Rectal smooth muscle tissue (tissue), 1 donor: ENCODE measurements around the gene GUCY2D.
"Not testable (repeated sequence)": the region's sequence is repeated elsewhere in the genome, so short reads cannot be mapped to it uniquely, and the experiment has no call there.

ENCODE experiments used
- H3K27ac ChIP-seq: one replicate; pipeline ENCODE4 v1.7.0; 2013; ENCODE audit warnings: low read depth, low read length, inconsistent platforms
- H3K27me3 ChIP-seq: one replicate; pipeline ENCODE4 v1.7.0; 2013; ENCODE audit warnings: low read length; ENCODE audit not compliant: control insufficient read depth, insufficient read depth
- H3K36me3 ChIP-seq: one replicate; pipeline ENCODE4 v1.7.0; 2013; ENCODE audit warnings: low read length; ENCODE audit not compliant: control insufficient read depth, insufficient read depth
- H3K4me1 ChIP-seq: one replicate; pipeline ENCODE4 v1.7.0; 2013; ENCODE audit warnings: low read length; ENCODE audit not compliant: control insufficient read depth, insufficient read depth
- H3K4me3 ChIP-seq: one replicate; pipeline ENCODE4 v1.7.0; 2013; ENCODE audit warnings: low read length
- H3K9ac ChIP-seq: one replicate; pipeline ENCODE4 v1.7.0; 2013; ENCODE audit warnings: low read length

The GUCY2D gene

DNA sequence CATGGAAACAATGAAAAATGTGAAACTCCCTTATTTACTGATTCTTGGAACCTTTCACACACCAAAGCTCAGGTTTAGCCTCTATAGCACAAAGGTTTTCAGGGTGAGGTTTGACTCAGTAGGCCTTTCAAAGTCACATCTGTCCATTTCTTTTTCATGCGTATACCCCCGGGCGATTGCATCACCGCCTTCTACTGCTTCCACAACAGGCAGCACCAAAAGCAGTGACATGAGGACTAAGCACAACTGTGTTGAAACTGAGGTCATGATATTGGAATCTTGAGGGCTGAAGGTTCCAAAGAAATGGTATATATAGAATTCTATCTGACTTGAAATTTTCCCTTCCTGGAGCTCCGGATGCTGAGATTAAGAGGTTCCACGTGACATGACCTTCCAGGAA, 21.7 kb downstream of the GUCY2D start:
- not testable (repeated sequence) for H3K27ac ChIP-seq, H3K4me1 ChIP-seq, H3K9ac ChIP-seq, H3K27me3 ChIP-seq, H3K36me3 ChIP-seq, H3K4me3 ChIP-seq

GRCh38 chr17:8025176-8025911, 22.9 kb downstream of the GUCY2D start:
- H3K27ac ChIP-seq = no peak overlapping the region
- no peaks in the 10 kb centered on the region for H3K36me3 ChIP-seq
- H3K4me1 ChIP-seq = no peaks in the 10 kb centered on the region
- H3K4me3 ChIP-seq = no peak overlapping the region
- H3K27me3 ChIP-seq = no peaks in the 10 kb centered on the region
- H3K9ac ChIP-seq = no peak overlapping the region

GRCh38 chr17:8029121-8029520, 26.7 kb downstream of the GUCY2D start:
- Histone ChIP-seq H3K9ac (no peak overlapping the region), H3K4me3 (no peak overlapping the region), H3K27ac (no peak overlapping the region), H3K4me1 (no peaks in the 10 kb centered on the region), H3K36me3 (no peaks in the 10 kb centered on the region), H3K27me3 (no peaks in the 10 kb centered on the region)

GRCh38 chr17:8031261-8031661, 28.8 kb downstream of the GUCY2D start:
- no peak overlapping the region for H3K4me3 ChIP-seq
- no peaks in the 10 kb centered on the region for H3K27me3 ChIP-seq

GRCh38 chr17:8031950-8032349, 29.5 kb downstream of the GUCY2D start:
- no peak overlapping the region for H3K9ac ChIP-seq
- no peaks in the 10 kb centered on the region for H3K27me3 ChIP-seq
- no peaks in the 10 kb centered on the region for H3K36me3 ChIP-seq
- H3K4me3 ChIP-seq = no peak overlapping the region
- no peak overlapping the region for H3K27ac ChIP-seq
- no peaks in the 10 kb centered on the region for H3K4me1 ChIP-seq

More at GRCh38 chr17:8031261-8031661, 28.8 kb downstream of the GUCY2D start:
- H3K36me3 ChIP-seq = no peaks in the 10 kb centered on the region
- H3K4me1 ChIP-seq = no peaks in the 10 kb centered on the region
- H3K9ac ChIP-seq = no peak overlapping the region
- no peak overlapping the region for H3K27ac ChIP-seq

DNA sequence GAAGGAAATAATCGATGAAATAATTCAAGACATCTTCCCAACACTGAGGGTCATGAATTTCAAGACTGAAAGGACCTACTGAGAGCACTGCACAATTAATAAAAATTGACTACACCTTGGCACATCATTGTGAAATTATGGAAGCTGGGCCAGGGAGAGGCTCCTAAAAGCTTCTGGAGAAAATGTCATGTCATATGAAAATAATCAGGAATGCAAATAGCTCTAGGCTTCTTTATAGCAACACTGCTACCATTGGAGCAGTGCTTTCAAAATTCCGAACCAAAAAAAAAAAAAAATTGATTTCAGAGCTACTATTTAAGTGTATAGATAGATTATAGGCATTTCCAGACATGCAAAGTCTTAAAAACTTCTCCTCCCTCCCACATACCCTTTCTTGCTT, 30.0 kb downstream of the GUCY2D start:
- no peaks in the 10 kb centered on the region for H3K4me1 ChIP-seq
- H3K4me3 ChIP-seq = no peak overlapping the region
- no peak overlapping the region for H3K9ac ChIP-seq
- no peaks in the 10 kb centered on the region for H3K36me3 ChIP-seq
- no peak overlapping the region for H3K27ac ChIP-seq
- H3K27me3 ChIP-seq = no peaks in the 10 kb centered on the region

DNA sequence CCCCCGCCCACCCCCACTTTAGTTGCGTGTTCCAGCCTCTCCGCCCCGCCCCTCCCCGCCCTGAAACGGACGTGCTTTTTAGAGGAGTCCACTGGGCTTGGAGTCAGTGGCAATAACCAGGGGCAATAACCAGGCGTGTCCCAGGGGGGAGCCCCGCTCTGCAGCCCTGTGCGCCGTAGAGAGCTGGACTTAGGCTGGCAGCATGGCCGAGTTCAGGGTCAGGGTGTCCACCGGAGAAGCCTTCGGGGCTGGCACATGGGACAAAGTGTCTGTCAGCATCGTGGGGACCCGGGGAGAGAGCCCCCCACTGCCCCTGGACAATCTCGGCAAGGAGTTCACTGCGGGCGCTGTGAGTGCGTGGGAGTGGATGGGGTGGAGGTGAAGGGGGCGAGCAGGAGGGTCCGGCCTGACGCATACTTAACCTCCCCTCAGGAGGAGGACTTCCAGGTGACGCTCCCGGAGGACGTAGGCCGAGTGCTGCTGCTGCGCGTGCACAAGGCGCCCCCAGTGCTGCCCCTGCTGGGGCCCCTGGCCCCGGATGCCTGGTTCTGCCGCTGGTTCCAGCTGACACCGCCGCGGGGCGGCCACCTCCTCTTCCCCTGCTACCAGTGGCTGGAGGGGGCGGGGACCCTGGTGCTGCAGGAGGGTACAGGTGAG, 36.7 kb downstream of the GUCY2D start, which contains the start of gene ALOX15B:
Gene ALOX15B, plus strand, starts transcription at position 106 of the 657 bp plus-strand sequence. Its CDS starts 97 bp downstream, at position 203.
- Histone ChIP-seq H3K9ac (no peak within 1 kb of the TSS), H3K27me3 (peaks cover 3% of the 10 kb centered on the region), H3K4me1 (no peaks in the 10 kb centered on the region), H3K27ac (no peak within 1 kb of the TSS), H3K4me3 (no peak within 1 kb of the TSS), H3K36me3 (no peaks in the 10 kb centered on the region)

DNA sequence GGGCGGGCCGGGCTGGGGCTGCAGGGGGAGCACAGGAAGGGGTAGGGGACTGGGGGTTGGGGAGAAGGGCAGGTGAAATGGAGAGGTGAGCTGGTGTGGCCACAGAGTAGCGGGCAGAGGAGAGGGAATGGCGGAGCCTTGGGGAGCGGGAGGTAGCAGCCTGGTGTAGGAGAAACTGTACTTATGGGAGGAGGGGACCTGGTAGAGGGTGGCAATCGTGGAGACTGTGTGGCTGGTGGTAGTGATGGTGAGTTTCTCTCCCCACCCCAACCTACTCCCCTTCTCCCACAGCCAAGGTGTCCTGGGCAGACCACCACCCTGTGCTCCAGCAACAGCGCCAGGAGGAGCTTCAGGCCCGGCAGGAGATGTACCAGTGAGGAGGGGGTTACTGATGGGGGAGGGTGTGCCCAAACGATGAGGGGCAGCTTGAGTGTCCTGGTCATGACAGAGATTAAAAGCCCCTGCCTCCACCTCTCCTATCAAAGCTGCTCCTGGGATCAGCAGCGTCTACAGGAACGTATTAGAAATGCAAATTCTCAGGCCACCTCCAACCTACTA, 37.3 kb downstream of the GUCY2D start:
- Histone ChIP-seq H3K36me3 (no peaks in the 10 kb centered on the region), H3K9ac (no peak overlapping the region), H3K27ac (no peak overlapping the region), H3K4me3 (no peak overlapping the region), H3K4me1 (no peaks in the 10 kb centered on the region), H3K27me3 (peaks cover 3% of the 10 kb centered on the region)

DNA sequence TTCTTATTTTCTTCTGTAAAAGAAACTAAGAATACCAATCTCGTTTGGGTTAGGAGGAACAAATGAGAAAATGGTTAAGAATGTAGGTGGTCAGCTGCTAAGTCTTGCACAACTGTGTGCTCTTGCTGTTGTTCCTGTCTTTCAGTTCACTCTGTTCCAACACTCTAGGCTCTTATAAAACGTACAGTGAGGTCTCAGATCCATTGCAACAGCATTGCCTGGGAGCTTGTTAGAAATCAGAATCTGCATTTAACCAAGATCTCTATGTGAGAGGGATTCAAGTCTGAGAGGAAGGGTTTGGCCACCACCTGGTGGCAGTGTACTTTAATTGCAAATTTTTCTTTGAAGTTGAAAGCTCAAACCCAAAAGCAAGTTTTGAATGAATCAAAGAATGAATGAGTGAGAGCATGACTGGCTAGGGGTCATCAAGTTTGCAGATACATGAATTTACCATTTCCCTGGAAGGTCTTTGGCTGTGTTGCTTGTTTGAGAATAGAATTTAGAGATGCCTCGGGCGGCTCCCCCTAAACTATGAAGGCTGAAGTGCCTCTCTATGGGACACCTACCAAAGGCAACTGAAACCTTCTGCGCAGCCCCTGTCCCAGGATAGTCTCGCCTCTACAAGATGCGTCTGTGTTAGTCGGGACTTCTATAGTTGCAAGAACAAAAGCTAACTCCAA, 39.0 kb downstream of the GUCY2D start:
- H3K4me3 ChIP-seq = no peak overlapping the region
- no peaks in the 10 kb centered on the region for H3K36me3 ChIP-seq
- H3K4me1 ChIP-seq = no peaks in the 10 kb centered on the region
- H3K27ac ChIP-seq = no peak overlapping the region
- peaks cover 3% of the 10 kb centered on the region for H3K27me3 ChIP-seq
- H3K9ac ChIP-seq = no peak overlapping the region

DNA sequence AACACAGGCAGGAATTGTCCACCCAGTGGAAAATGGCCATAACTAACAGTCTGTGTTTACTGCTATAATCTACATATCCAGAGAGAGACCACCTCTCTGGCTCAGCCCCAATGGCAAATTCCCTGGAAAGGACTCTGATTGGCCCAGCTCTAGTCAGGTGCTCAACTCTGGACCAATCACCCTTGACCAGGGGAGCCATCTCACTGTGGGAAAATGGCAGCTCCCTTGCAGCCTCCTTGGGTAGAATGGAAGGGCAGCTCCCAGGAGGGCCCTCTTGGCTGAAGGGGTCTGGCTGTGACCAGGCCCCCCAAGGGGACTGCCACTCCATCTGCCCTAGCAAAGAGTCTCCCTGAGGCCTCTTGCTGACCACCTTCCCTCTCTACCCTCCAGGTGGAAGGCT, 39.6 kb downstream of the GUCY2D start:
- Histone ChIP-seq H3K9ac (no peak overlapping the region), H3K27me3 (peaks cover 3% of the 10 kb centered on the region), H3K27ac (no peak overlapping the region), H3K36me3 (no peaks in the 10 kb centered on the region), H3K4me3 (no peak overlapping the region), H3K4me1 (no peaks in the 10 kb centered on the region)

GRCh38 chr17:8044819-8045810, 42.7 kb downstream of the GUCY2D start:
- H3K9ac ChIP-seq = no peak overlapping the region
- no peak overlapping the region for H3K27ac ChIP-seq
- no peaks in the 10 kb centered on the region for H3K4me1 ChIP-seq
- no peak overlapping the region for H3K4me3 ChIP-seq
- H3K27me3 ChIP-seq = peaks cover 4% of the 10 kb centered on the region
- H3K36me3 ChIP-seq = no peaks in the 10 kb centered on the region
